ENCODE measurements around the gene ROR1.
A peak's percentile ranks its signal among the peaks of the same experiment; 100 is the strongest.

ROR1 gene

DNA sequence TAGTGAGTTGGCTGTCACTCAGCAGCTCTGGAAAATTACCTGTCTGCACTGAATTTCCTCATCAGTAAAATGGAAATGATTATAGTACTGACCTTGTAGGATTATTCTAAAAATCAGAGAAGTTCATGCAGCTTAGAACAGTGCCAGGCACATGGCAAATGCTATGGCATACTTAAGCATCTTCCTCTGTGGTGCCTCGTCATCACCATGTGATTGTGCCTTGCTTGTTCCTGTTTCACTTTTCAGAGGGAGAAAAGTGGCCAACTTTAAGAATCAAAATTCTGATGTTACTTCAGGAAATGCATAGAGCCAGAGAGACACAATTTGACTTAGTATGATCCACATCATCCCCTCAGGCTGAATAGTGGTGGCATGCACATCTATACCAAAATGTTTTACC, 203.6 kb downstream of the ROR1 start:
- DNase-seq (ENCODE audit: low spot score) = no peak

DNA sequence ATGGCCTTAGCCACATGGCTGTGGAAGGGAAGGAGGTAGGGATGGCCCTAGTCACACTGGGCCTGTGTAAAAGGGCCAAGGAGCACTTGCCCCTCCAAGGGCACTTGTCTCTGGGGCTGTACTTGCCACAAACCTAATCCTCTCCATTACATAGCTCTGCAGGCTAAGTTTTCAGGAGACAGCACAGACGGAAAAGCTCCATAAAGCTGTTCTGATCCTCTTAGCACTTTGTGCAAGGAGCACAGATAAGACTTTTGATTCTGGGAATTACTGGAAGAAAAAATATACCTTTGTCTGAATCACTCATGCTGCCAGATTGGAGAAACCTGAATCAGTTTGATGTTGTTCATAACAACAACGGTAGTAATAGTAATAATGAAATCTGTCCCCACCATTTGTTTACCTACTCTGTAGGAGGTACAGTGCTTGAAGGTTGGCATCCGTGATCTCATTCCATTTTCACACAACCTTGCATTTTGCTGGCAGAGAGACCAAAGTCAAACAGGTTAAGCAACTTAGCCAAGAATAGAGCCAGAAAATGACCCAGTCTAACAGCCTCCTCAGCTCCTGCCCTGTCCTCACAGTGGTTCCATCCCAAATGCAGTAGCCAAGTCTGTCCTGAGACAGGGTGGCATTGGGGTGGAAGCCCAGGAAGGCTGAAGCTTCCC, 207.1 kb downstream of the ROR1 start:
- DNase-seq (ENCODE audit: low spot score) = no peak

DNA sequence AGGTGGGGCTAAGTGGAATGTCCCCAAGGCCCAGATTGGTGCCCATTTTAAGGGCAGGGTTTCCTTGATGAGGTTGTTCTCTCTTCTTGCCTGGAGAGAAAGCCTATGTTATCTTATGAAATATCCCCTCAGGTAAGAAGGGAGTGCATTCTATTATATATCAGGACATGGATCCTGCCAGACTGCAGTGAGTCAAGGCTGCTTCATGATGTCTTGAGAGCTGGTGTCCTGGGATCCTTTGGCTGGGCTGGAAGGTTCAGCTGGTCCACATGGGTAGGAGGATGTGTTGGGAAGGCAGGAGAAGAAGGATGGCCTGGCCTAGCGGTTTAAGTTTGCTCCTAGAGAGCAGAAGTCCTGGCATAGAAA, 207.6 kb downstream of the ROR1 start:
- DNase-seq (ENCODE audit: low spot score) = no peak

DNA sequence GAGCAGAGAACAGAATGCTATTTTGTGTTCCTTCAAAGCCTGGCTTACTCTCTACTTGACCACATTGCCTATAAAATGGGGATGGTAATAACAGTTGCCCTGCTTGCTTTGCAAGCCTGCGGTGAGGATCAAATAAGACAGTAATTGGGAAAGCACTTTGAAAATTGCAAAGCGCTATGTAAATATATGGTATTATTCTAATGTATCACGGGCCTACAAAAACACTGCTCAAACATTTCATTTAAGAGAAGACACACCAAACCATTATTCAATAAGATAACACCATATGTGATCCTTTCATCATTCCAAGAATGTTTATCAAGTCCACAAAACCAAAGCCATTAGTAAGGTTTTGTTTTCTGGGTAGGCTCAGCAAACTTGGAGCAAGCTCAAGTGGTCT, 208.4 kb downstream of the ROR1 start:
- peak; percentile 18 for DNase-seq (ENCODE audit: low spot score)

DNA sequence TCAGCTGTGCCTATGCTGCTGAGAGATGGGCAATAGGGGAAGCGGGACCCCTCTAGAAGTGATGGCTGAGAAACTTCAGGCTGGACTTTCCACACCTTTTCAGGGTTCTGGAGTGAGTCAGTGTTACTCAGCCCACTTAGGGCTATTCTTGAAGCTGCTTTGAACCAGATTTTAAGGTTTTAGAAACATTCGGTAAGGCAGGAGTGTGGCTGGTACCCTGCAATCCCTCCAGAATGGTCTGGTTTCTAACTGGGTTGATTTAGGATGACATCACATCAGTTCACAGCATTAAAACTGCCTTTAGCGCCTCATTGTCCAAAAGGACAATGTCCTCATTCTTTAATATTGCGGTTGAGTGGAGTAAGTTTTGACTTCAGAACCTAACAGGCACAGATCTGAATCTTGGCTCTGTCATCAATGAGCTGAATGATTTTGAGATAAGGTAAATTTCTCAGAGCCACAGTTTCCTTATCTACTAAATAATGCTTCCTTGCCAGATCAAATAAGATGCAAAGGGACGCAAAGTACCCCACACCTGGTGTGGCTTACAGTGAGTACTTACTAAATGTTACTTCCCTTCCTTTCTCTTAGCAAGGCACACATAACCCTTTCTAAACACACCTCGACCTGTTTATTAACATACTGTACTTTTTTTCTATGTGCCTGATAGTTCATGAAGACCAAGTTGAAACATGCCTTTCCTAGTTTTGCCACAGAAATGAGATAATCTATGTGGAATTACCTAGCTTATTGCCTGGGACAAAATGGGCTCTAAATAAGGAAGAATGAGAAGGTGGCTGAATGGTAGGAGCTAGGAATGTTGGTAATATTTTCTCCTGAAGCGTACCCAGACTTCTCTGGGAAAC, 209.8 kb downstream of the ROR1 start:
- no peak for DNase-seq (ENCODE audit: low spot score)

DNA sequence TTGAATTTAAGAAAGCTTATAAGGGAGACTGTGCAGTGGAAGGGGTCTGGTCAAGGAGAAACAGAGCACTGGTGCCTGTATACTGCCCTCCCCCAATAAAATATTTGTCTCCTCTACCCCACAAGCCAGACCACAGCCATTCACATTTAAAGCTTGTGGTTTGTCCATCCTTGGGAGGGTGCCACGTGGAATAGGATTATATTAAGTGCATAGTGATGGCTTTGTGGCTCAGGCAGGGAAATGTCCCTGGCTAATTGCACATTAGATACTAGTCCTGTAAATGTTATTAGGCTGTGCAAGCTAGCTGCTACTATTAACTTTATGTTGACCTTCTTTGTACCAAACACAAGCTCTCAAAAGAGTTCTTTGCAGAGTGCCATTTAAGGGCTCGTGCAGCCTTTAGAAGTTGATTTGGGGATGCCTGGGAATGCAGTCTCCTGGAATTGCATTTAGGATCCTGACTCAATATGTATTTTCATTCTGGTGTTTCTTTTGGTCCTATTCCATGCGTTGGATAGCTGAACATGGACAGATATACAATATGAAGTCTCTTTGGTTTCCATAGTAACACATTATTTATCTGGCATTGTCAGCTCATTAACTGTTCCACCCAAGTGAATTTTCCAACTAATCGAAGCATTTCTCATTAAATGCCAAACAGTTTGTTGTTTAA, 210.6 kb downstream of the ROR1 start:
- peak; percentile 28 for DNase-seq (ENCODE audit: low spot score)

DNA sequence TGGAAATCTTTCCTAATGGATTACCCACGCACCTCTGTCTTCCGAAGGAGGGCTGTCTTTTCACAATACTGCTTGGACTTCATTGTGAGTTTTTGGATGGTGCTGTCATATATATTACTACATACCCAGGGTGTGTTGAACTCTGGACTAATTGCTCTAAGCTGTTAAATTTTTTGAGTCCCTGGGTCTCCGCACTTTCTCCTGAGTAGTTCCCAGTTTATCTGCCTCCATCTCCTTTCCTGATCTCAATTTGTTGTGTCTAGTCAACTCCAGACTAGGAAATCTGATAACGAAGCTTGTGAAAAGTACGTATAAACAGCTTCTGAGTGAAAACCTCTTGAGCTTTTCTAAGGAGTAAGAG, 211.1 kb downstream of the ROR1 start:
- DNase-seq (ENCODE audit: low spot score) = no peak

DNA sequence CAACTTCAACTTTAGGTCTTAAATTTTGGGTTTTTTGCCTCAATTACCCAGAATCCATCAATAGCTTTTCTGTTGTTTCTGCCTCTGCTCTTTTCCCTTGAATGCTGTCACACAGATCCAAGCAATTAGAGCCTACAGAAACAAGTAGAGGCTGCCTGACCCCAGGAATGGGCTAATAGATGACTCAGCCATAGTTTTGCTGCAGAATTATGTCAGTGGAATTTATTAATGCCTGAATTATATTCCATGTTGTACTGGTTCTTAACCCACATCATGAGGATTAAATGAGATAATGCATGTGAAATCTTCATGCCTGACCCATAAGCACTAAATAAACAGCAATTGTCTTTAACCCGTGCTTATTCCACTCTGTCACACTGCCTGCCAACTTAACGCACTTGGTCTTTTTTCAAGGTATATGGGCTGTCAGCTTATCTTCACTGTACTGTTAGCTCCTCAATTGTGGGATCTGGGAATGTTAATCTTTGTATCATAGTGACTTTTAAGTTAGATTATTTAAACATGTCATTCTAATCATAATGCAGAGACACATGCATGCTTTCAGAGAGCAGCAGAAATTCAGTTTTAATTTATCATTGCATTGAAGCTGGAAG, 213.3 kb downstream of the ROR1 start:
- no peak for DNase-seq (ENCODE audit: low spot score)

DNA sequence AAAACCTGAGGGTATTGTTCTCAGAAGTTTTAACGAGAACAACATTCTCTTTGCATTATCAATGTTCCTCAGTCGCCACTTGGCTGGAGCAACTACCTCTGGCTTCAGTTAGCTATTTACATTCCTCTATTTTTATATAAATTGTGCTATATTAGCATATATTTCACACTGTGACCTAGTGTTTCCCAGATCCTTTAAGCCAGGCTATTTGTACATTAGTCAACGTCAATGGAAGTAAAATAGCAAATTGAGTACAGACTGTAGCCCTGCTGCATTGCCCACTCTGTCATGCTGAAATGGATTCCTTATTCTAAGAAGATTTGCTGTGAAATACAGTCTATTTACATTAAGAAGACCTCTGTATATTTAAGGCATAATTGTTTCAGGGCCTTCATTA, 213.8 kb downstream of the ROR1 start:
- no peak for DNase-seq (ENCODE audit: low spot score)

DNA sequence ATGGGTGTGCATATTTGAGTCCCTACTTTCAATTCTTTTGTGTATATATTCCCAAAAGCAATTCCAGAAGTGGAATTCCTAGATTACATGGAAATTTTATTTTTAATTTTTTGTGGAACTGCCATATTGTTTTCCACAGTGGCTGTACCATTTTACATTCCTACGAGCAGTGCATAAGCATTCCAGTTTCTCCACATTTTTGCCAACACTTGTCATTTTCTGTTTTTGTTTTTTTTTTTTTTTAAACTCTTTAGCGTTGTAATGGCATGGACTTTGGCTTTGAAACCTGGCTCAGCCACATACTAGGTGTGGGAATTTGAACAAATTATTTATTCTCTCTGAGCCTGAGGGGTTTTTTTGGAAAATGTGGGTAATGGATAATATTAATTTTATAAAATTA, 215.1 kb downstream of the ROR1 start:
- no peak for DNase-seq (ENCODE audit: low spot score)

DNA sequence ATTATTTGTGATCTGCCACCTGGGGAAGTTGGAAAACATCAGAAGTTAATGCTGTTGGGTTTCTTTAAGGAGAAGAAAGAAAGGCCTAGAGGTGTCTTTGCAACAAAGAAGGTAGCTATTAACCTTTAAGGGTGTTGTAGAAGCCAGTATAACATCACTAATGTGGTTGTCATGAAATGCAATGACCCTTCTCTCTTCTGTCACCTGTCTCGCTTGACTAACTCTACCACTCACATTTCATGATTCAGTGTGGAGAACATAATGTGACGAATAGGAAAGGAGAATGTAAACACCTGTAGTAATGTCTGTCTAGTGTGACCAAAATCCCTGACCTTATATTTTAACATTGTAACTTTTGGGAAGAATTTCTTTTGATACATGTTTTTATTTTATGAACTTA, 217.9 kb downstream of the ROR1 start:
- DNase-seq (ENCODE audit: low spot score) = no peak

DNA sequence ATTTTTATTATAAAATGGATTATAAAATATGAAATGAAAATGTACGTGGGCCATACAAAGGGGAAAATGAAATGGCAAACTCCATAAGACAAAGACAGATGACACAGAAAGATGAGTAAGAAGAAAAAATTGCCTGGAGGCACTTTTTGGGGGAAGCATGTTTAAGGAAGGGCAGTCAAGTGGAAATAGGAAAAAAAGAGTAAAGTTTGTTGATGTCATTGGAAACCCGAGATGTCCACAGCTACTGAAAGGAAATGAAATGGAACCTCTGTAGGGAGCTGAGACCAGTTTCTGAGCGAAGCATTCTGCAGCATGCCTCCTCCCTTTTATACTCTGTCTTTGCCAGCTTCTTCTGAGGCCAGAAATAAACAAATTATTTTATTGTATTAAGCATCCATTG, 226.2 kb downstream of the ROR1 start:
- DNase-seq (ENCODE audit: low spot score) = no peak

DNA sequence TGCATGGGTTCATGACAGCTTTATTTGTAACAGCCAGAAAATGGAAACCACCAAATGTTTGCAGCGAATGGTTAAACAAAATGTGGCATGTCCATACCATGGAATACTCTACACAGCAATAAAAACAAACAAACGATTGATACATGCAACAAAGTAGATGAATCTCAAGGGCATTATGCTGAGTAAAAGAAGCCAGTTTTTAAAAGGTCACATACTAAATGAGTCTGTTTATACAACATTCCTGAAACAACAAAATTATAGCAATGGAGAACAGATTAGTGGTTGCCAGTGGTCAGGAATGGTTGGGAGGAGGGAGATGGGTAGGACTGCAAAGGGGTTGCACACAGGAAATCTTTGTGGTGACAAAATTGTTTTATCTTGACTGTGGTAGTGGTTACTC, 227.2 kb downstream of the ROR1 start:
- no peak for DNase-seq (ENCODE audit: low spot score)

DNA sequence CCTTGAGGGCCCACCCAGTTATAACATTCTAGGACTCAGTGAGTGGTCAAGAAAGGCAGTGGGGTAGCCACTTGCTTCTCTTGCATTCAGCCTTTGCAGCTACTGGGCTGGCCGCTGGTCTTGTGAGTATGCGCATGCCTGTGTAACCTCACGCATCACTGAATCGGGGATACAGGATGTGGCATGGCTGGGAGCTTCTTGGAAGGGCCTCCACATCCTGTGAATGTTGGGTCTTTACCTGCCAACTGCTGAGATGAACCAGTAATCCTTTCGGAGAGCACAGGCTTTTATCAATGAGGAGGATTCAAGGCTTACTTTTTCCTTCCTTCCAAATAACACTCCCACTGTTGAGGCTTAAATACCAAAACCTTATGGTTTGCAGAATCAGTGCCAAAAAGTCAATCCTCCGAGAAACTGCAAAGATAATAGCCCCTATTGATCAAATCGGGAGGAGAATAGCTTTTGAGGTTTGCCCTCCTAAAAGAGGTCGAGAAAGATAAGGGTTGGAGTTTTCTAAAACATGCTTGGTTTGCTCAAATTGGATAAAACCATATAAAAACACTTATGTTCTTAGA, 230.7 kb downstream of the ROR1 start:
- no peak for DNase-seq (ENCODE audit: low spot score)

DNA sequence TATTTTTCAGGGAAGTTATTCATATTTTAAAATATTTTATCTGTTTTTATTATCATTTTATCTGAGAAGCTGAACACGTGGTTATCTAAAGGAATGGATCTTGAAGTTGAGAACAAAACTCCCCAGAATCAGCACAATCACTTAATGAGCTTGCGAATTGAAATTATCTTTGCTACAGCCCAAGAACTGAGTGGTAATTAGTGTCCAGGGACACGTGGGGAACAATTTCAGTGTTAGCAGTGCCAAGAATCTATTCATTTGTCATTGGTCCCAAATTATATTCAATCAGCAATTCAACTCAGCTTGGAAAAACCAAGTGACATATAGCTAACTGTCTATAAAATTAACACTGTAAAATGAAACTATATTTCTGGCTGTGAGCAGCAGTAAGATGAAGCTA, 232.0 kb downstream of the ROR1 start:
- no peak for DNase-seq (ENCODE audit: low spot score)

DNA sequence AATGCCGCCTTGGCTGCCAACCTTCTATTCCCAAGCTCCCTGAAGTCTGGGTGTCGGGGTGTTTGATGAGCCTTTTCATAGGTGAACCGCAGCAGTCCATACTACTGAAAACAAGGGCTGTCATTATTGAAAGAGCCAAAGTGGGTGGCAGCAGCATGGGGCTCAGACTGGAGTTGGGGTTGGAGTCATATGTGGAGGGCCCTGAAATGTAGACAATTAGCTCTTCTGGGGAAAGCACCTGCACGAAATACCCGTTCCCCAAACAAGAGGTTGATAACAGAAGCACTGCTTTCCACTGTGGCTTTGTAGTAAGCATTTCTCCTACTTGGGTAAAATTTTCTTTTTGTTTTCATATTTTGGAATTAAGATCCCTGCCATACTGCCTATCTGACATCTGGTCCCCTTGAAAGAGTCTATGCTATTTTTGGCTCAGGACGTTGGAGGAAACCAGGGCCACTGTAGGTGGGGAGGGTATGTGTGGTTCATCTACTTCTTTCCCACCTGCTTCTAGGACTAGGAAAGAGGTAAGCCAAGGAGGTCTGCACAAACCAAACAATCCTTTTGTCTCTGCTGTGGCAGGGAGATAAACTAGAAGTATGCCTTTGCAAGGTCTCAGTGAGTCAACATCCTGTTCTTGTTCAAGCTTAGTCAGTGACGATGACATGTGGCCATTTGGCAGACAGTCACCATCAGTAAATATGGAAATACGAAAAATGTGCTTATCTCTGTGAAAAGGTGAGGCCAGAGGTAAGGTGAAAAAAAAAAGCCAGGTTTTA, 232.6 kb downstream of the ROR1 start:
- DNase-seq (ENCODE audit: low spot score) = peak; percentile 31

DNA sequence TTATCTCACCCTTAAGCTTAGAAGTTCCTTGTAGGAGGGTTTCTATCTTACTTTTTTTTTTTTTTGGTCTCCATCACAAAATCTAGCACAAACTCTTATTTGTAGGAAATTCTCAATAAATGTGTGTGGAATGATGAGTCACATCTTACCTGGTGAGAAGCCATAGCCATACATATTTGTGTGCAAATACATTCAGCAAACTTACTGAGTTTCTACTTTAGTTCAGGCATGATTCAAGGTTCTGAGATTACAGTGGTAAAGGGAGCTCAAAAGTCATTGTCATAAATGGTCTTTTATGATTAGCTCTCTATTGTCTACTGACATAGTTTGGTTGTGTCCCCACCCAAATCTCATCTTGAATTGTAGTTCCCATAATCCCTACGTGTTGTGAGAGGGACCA, 236.5 kb downstream of the ROR1 start:
- DNase-seq (ENCODE audit: low spot score) = no peak

DNA sequence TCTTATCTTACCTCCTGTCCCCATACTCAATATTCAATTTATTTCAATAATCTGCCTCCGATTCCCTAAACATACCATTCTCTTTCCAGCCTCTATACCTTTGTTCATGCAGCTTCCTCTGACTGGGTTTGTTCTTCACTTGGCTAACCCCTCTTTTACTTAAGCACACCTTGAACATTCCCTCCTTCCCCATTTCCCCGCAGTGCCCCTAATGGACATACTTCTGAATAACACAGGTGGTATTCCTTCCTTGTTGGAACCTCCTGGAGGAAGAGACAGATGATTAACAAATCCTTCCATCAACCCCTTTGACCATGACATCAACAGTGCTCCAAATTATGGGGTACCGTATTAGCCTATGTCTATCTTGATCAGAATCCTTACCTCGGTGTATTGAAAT, 239.6 kb downstream of the ROR1 start:
- DNase-seq (ENCODE audit: low spot score) = no peak

DNA sequence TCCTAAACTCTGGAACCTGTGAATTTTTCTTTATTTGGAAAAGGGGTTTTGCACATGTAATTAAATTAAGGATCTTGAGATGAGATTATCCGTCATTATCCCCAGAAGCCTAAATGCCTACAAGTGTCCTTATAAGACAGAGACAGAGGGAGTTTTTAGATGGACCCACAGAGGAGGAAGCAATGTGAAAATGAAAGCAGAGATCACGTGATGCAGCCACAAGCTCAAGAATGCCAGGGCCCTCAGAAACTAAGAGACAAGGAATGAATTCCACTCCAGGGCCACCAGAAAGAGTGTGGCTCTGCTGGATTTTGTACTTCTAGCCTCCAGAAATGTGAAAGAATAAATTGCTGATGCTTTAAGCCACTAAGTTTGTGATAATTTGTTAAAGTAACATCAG, 246.0 kb downstream of the ROR1 start:
- DNase-seq (ENCODE audit: low spot score) = no peak

DNA sequence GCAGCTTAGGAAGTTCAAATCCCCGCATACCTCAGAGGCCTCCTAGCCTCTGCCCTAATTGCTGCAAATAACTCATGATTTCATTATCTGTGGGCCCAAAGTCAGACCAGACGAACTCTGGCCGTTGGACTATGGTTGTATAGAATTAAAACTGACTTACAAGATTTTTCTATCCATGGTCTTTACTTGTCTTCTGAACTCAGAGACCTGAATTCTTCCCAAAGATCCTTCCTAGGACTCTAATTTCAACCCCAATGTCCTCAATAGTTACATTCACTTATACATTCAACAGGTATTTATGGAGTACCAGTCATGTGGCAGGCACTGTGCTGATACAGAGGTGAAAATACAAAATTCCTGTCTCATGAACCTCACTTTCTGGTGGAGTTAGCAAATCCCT, 247.2 kb downstream of the ROR1 start:
- no peak for DNase-seq (ENCODE audit: low spot score)

DNA sequence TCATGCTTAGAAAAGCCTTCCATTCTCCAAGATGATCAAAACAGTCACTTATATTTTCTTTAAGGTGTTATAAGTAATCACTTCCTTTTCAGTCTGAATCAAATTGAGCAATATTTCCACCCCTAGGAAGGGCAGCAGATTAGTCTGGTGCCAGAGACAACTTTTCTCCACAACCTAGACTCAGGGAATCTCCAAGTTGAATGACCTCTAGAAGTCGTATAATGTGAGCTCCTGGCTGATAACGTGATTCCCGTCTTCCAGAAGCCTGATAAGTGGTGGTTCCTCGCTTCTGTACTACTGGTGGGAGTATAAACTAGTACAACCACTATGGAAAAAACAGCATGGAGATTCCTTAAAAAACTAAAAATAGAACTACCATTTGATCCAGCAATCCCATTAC, 251.2 kb downstream of the ROR1 start:
- DNase-seq (ENCODE audit: low spot score) = no peak

DNA sequence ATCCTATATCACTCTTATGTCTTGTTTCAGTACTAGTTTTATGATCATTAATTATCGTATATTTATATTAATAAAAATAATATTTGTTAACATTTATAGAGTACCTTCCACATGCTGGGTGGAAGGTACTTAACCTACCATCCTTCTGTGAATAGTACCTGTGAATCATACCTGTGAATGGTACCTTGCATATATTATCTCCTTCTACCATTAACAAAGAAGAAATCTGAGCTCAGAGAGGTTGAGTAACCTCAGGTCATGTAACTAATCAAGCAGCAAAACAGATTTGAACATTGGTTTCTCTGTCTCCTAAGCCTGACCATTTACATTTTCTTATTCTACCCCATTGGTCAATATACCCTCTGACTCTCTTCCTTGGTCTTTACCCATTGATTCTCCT, 255.2 kb downstream of the ROR1 start:
- DNase-seq (ENCODE audit: low spot score) = no peak
